AG08395 (cell line): ENCODE measurements around the gene SLC7A6OS.

Experiments used
- DNase-seq: peaks from one replicate; pipeline ENCODE4 v3.0.0; 2012; ENCODE audit warnings: mixed read lengths, low spot score

SLC7A6OS gene

DNA sequence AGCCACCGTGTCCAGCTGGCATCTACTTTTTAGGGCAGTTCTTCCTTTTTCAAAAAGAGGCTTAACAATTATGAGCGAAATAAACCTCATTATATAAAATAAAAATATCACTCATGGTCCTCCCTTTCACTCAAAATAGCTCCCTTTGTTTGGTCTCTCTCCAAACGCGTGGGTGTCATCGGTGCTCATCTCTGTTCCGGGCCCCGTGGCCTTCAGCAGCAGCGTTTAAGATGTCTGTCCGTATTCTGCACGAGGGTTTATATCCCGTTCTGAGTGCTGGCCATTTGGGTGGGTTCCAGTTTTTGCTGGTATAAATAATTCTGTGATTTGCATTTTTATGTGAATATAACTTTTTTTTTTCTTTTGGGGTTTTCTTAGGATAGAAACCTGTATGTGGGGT lies 33.5 kb upstream of the SLC7A6OS start:
- DNase-seq = no peak

DNA sequence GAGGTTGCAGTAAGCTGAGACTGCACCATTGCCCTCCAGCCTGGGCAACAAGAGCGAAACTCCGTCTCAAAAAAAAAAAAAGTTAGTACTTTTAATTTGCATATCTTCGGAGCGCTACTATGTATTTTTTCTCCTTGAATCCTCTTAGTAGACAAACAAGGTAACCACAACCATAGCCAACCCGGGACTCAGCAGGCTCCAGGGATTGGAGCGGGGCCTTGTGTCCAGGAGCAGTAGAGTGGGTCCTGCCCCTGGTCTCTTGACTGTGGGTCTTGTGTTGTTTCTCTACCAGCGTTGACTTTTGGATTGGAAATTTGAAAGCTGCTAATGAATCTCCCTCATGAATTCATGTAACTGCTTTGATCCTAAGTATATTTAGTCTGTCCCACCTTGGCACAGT lies 32.4 kb upstream of the SLC7A6OS start:
- DNase-seq = no peak

DNA sequence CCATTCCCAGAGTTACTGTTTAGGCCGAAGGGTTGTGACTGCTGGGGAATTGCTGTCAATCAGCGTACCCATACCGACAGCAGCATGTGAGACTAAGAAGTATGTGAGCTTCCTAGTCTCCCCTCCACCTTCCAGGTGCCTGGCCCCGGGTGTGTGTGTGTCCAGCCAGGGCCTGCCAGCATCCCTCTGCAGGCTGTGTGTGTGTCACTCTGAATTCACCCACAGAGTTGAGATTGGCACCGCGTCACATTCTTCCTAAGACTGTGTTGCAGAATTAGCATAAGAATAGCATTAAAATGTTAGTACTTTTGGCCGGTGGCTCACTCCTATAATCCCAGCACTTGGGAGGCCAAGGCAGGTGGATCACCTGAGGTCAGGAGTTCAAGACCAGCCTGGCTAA lies 31.9 kb upstream of the SLC7A6OS start:
- DNase-seq = no peak

DNA sequence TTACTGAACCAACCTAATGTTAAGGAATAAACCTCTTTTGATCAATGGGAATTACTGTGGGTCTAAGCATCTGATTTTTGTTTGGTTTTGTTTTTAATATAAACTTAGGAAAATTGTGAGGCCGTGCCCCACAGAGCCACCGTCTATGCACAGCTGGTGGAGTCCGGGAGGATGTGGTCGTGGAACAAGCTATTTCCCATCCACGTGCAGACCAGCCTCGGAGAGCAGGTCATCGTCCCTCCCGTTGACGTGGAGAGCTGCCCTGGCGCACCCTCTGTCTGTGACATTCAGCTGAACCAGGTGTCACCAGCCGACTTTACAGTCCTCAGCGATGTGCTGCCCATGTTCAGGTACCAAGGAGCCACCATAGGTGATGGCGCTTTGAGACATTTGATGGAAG lies 28.5 kb upstream of the SLC7A6OS start:
- DNase-seq = no peak

DNA sequence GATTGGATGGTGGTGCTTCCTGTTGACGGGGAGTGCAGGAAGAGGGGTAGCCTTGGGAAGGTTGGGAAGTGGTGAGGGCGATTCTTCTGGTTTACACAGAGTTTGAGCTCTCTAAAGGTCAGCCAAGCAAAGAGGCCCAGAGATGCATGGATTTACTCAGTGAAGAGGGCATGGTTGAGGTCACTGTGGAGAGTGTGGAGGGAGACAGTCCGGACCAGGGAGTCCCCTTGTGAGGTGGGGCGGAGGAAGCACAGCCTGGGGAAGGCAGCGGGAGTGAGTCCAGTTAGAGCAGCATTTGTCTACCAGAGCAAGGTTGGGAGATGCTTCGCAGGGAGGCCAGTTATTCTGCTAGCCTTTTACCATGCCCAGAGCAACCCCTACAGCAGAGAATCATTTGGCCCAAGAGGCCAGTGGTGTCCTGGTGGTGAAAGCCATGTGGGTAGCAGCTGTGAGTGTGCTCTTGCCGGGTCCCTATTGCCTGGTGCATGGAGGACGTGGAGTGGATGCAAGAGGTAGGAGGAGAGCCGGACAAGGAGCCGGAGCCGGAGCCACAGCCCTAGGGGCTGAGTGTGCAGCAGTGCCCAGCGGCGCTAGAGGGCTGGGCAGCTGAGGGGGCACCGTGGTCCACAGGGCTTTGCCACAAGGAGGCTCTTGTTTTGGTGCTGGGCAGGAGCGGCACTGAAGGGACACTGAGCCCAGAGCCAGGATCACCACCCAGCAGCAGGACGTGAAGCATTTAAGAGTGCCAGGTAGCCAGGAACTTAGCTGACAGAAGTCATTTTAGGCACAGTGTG lies 27.8 kb upstream of the SLC7A6OS start:
- no peak for DNase-seq

DNA sequence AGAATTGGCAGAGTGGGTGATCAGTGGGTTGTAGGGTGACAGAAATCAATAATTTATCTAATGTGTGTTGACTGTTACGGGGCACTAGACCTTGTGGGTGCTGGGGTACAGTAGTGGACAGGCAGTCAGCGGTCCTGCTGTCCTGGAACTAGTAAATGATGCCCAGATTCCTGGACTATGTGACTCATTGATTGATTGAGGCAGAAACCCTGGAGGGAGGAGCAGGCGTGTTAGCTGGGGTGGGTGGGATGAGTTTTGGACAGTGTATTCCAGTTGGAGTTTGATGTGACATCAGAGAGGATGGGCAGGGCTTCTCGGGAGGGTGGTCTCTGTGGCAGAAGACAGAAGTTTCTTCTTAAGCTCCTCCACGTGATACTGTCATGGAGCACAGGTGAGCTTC lies 24.4 kb upstream of the SLC7A6OS start:
- DNase-seq = no peak

DNA sequence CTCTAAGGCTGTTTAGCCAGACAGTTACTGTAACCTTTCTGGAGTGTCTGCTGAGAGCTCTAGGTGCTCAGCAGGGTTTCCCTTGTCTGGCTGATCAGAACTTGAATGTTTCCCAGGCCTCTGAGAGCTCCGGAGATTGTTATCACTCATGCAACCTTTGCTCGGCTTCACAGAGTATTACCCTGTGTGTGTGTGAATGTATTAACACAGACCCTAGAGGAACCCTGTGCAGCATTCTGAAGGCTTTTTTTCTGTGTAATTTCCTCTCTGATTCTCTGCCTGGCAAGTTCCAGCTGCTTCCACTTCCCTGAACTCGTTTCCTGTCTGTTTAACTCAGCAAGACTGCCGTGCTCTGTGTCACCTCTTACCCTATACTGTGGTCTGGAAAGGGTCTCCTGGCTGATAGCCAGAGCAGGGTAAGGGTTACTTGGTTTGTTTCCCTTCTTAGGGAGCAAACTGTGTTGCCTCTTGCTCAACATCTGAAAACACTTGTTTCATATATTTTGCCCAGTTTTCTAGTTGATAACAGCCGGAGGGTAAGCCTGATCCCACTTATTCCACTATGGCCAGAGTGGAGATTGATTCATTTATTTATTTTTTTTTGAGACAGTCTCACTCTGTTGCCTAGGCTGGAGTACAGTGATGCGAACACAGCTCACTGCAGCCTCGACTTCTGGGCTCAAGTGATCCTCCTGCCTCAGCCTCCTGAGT lies 21.8 kb upstream of the SLC7A6OS start:
- no peak for DNase-seq

DNA sequence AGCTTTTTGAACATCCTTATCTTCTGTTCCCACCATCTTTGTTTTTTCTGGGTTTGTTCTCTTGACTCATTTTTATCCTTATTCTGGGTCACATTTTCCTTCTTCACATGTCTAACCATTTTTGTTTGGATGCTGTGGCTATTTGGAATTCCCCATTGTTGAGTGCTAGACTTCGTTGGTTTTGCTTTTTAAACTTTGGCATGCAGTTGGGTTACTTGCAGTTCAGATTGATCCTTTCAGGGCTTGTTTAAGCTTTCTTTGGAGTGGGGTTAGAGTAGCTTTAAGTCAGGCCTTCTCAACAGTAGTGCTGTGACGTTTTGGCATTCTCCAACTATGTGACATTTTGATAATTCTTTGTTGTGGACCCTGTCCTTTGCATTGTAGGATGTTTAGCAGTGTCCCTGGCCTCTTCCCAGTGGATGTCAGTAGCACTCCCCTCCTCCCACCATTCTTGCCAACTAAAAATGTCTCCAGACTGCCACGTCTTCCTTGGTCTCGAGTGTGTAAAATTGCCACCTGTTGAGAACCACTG lies 21.2 kb upstream of the SLC7A6OS start:
- DNase-seq = peak; percentile 29

DNA sequence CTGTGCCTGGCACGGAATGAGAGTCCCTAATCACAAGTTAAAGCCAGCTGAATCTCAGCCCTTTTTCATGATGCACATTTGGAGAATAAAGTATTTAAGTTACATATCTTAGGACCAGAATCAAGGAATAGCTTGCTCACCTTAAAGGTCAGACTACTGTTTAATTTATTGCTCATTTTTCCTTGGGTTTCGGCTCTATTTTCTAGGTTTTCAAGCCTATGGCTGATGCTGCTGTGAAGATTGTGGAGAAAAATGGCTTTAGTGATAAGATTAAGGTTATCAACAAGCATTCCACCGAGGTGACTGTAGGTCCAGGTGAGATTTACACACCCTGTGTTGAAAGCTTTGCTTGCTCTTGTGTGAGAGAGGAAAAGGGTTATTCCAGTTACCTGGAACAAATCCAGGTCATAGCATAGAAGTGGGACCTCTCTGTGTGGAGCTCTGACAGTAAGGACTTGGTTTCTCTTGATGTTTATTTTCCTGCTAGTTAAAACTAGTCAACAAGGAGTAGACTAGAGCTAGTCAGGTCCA lies 18.2 kb upstream of the SLC7A6OS start:
- no peak for DNase-seq

DNA sequence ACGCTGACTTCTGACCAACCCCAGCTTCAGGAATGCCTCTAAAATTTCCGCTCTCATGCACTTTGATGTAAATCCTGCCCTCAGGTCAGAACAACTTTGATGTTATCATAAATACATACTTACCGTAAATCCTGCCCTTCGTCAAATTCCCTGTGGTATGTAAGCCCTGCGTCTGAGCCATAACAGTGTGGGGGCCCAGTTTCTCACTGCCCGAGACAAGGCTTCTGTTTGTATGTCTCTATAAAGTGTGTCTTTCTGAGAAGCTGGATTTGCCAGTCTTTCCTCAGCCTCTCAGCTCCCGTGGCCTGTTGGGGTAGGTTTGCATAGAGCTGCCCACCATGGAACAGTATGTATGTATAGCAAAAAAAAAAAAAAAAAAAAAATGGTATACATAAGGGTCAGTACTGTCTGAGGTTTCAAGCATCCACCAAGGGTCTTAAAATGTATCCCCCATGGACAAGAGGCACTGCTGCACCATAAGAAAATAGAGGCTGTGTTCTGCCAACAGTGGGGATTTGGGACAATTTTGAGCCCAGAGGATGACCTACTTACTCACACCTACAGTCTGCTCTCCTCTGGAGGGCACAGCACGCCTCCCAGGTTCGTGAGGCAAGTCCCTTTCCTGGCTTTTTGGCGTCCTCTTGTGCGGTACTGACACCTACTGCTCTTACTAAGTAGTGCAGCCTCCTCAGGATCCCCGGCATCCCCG lies 17.6 kb upstream of the SLC7A6OS start:
- peak; percentile 94 for DNase-seq

DNA sequence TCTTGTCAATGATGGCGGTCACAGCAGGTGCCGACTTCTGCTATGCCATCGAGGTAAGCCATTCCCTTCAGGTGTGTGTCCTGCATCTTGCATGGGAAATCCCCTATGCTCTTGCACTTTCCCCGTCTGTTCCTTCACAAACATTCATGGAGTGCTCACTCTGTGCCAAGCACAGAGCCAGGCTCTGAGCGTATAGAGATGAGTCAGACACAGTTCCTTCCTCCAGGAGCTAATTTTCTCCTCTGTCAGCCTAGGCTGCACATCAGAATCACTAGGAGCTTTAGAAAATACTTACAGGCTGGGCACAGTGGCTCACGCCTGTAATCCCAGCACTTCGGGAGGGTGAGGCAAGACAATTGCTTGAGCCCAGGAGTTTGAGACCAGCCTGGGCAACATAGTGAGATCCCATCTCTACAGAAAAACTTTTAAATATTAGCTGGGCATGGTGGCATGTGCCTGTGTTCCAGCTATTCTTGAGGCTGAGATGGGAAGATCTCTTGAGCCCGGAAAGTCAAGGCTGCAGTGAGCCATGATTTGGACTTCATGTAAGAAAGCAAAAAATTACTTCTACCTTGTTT lies 14.1 kb upstream of the SLC7A6OS start:
- DNase-seq = no peak

DNA sequence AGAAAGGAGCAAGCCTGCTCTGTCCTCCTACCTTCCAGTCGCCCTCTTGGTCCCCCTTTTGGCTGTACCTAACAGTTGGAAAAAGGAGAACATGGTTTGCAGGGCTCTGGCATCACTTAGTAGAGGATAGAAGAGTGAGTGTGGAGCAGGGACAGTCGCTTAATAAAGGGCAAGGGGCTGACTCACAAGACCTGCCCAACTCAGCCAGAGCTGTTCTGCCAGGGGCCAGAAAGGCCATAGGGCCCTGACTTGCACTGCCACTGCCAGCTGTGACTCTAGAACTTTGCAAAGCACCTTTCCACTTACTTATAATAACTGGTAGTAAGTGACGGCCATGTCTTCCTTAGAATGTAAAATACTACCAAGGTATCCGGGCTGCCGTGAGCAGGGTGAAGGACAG lies 13.6 kb upstream of the SLC7A6OS start:
- no peak for DNase-seq

DNA sequence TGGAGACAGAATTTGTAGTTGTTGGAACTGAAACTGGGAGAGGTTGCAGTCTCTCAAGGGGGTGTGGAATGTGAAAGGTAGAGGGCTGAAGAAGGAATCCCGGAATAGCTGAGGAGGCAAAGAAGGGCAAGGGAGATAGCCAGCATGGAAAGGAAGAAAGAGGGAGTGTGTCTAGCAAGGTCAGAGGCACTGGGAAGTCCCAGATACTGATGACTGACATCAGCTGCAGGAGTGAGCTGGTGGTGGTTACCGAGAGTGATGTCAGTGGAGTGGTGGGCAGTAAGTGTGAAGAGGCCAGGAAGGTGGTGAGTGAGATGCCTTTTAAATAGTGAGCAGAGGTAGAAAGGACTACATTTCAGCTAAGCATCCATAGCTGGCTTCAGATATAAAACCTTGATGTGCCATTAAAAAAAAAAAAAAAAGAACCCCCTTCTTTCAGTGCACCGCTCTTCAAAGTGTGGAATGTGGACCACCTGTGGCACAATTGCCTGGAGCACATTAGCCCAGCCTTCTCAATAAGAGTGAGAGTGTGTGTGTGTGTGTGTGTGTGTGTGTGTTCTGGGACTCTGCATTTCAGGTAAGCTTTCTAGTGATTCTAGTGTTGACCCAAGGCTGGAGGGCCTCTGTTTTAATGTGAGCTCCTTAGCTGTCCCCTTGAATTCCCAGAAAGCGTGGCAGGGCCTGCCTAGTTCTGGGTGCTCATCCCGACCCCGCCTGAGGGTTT lies 8.6 kb upstream of the SLC7A6OS start:
- DNase-seq = no peak

DNA sequence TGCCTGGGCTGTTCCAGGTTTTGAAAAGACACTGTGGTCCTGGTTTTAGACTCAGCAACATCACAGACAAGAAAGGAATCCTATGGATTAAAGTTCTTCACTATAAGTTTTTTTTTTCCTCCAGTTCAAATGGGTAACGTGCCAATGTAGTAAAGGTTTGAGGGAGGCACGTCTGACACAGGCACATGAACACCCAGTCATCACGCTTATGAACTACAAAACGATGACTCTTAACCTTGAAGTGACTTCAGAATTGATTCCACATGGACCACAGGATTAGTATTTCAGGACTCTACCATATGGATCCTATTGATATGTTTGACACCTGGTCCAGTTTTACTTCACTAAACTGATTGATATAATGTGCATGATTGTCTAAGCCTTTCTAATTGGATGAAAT lies 2.4 kb upstream of the SLC7A6OS start:
- no peak for DNase-seq

DNA sequence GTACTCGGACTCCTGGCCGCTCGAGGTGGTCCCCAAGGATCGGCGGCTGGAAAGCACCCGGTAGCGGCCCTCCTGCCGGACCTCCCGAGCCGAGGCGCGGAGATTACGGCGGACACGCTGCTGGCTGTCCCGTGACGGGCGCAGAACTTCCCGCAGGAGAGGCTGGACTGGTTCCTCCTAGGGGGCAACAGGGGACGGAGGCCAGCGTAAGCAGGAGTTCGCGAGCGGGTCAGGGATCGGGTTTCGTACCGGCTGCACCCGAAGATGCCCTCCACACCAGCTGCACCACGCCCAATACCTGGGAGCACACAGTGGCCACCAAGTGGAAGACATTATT lies 341 bp downstream of the SLC7A6OS start:
- DNase-seq = peak; percentile 38

DNA sequence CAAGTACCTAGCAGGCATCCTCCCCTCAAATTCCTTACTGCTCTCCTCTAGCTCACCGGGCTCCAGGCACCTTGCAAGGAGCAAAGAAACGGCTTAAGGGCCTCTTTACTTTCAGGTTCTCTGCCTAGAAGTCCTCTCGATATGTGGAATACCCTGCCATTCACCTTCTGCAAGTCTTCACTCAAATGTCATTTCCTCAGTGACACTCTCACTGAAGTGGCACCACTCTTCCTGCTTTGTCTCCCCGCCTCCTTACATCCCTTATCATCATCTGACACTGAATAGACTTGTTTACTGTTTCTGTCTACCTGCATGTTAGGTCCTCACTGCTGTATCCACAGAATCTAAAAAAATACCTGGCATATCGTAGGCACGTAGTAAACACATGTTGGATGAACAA lies 947 bp downstream of the SLC7A6OS start:
- no peak for DNase-seq

DNA sequence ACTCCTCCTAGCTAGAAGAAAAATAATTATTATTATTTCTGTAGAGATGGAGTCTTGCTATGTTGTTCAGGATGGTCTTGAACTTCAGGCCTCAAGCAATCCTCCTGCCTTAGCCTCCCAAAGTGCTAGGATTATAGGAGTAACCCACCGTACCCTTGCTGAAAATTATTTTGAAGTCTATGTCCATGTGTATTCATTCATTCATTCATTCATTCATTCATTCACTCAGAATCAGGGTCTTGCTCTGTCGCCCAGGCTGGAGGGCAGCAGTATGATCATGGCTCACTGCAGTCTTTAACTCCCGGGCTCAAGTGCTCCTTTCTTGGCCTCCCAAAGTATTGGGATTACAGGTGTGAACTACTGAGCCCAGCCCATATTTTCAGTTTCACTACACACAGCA lies 4.1 kb downstream of the SLC7A6OS start:
- DNase-seq = no peak

DNA sequence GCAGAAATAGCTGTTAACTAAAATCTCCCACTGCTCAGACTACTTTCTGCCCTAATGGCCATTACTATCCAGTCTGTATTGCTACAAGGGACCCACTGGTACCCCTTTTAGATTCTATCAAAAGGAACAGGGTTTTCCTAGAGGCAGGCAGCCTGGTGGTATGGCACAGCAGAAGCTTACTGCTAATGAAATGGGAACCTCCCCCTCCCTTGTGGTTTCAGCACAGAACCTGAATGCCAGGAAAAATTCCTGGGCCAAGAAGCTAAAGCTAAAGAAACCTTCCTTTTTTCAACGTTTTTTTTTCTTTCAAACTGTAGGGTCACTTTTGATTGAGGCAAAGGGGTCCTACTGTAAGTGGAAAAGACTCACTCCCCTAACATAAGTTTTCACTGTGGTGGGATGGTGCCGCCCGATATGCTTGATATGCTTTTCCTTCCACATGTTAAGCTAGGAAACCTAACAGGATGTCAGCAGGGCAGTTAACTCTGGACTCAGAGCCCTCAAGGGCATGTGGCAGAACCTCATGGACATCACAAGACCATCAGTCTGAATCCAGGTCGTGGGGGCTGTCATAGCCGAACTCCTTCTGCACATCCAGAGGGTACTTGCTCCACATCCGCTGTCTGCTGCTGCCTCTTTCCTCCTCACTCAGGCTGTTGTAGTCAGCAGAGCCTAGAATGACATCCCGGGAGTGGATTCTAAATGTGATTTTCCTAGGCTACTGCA lies 9.8 kb downstream of the SLC7A6OS start:
- DNase-seq = no peak

DNA sequence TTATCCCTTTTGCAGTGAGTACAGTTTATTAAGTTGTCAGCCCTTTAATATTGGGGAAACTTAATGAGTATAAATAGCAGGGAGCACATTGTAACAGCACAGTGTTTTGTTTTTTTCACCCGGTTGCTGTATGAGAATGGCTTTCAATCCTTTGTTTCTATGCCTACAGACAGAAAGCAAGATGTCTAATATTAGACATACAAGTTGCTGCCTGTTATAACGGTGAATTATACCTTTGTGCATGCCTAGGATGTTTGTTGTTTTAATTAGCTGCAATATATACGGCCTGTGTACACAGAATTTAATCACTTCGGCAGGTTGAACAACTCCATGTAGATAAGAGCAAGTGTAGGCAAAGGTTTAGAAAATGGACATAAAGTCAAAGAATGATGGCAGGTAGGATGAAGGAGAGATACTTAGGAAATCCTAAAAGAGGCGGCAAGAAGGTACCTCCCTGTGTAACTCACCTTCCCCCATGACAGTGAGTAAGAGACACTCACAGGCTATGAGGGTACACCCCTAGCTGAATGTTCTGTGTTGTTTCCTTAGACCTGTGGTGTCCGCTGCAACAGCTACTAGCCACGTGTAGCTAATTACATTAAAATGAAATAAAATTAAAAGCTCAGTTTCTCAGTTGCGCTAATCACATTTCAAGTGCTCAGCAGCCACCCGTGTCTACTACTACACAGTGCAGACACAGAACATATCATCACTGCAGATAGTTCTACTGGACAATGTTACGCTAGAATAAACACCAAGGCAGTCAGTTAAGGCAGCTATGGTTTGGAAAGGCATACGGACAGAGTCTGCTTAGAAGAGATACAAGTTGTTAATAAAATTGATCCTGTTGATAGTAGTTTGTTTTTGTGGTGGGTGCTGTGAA lies 10.9 kb downstream of the SLC7A6OS start:
- DNase-seq = no peak
